ENCODE measurements around the gene REC8. TPM values are rescaled to one million over a fixed set of nuclear protein-coding genes. Genes with fewer than 3 reads are reported as not detected.

REC8 gene
- total and polyA plus RNA-seq, 4 donors: 2.3 to 4.7 (median 3.8) TPM

- TF ChIP-seq TAF1 (conservative IDR thresholded peaks at IDR 0.05) (no peak), GABPA (IDR thresholded peaks at IDR 0.05 in 1 of 2, conservative IDR thresholded peaks at IDR 0.05 in 1 of 2) (no peak), RAD21 (IDR thresholded peaks at IDR 0.05) (peak in 1 of 2 donors; percentile 11), HNF4A (conservative IDR thresholded peaks at IDR 0.05) (peak; percentile 78 to 84), EGR1 (IDR thresholded peaks at IDR 0.05; ENCODE audit: low read depth in 2 of 2) (no peak), REST (IDR thresholded peaks at IDR 0.05) (no peak), JUND (IDR thresholded peaks at IDR 0.05) (peak in 1 of 2 donors; percentile 53), HNF4G (IDR thresholded peaks at IDR 0.05) (peak; percentile 67), FOXA2 (IDR thresholded peaks at IDR 0.05) (no peak), RXRA (IDR thresholded peaks at IDR 0.05) (peak; percentile 38 to 63), FOXA1 (IDR thresholded peaks at IDR 0.05) (peak; percentile 39), ATF3 (IDR thresholded peaks at IDR 0.05) (no peak), YY1 (IDR thresholded peaks at IDR 0.05) (no peak), SP1 (IDR thresholded peaks at IDR 0.05) (peak; percentile 59), ZBTB33 (IDR thresholded peaks at IDR 0.05) (no peak)
- TF ChIP-seq, protein P1, sequence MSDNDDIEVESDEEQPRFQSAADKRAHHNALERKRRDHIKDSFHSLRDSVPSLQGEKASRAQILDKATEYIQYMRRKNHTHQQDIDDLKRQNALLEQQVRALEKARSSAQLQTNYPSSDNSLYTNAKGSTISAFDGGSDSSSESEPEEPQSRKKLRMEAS (IDR thresholded peaks at IDR 0.05): no peak
- under 1% methylated on average over 25 of the region's 25 CpGs for WGBS
- Histone ChIP-seq H3K4me3 (ENCODE audit: low read depth in 1 of 3, low read length in 3 of 3) (peak within 1 kb of the TSS; percentile 87 to 97 (median 93)), H3K27ac (ENCODE audit: low read depth in 1 of 2, low read length in 2 of 2) (peak within 1 kb of the TSS; percentile 89 to 91), H3K9me3 (ENCODE audit: control insufficient read depth in 4 of 4, low read length in 3 of 4) (no peaks in the 10 kb centered on the region), H3K4me1 (ENCODE audit: control insufficient read depth in 4 of 4, insufficient read depth in 4 of 4, low read length in 3 of 4) (peaks cover 3 to 42% (median 26%) of the 10 kb centered on the region in 4 donors), H3K27me3 (ENCODE audit: control insufficient read depth in 4 of 4, insufficient read depth in 4 of 4, low read length in 3 of 4) (no peaks in the 10 kb centered on the region), H3K9ac (ENCODE audit: low read depth in 1 of 2, low read length in 2 of 2) (peak within 1 kb of the TSS; percentile 57 to 79), H3K36me3 (ENCODE audit: control insufficient read depth in 4 of 4, insufficient read depth in 3 of 4, low read depth in 1 of 4, low read length in 3 of 4) (peaks cover 5 to 33% (median 28%) of the 10 kb centered on the region in 4 donors)
- peak; percentile 88 for DNase-seq (ENCODE audit: low spot score)
These were observed 25.4 kb upstream of the REC8 start, which contains the start of gene PSME2 for GRCh38 chr14:24146453-24146977. Gene PSME2 (minus strand): TSS chr14:24146610. CDS start chr14:24146581, 29 bp downstream.
